ENCODE measurements around the gene GALE. TPM values are rescaled to one million over a fixed set of nuclear protein-coding genes. Genes with fewer than 3 reads are reported as not detected.
A peak's percentile ranks its signal among the peaks of the same experiment; 100 is the strongest.
"Not testable (repeated sequence)": the region's sequence is repeated elsewhere in the genome, so short reads cannot be mapped to it uniquely, and the experiment has no call there.

The GALE gene
- total RNA-seq, 1 experiment from 2014 or later = 86.0 TPM

GRCh38 chr1:23827717-23828116 is 27.2 kb upstream of the GALE start:
- no peak overlapping the region for H3K4me2 ChIP-seq (ENCODE audit: low read length)
- no TSS peak for BruUV-seq (replicated peaks)
- H3K4me3 ChIP-seq (ENCODE audit: low read length) = no peak overlapping the region
- POLR2A ChIA-PET (ENCODE audit: unreplicated experiment) = no interaction called here
- peaks cover 18% of the 10 kb centered on the region for H3K4me1 ChIP-seq (ENCODE audit: insufficient read depth, low read length)
- no peaks in the 10 kb centered on the region for H3K27me3 ChIP-seq (ENCODE audit: low read length)
- no peak for TF ChIP-seq EZH2phosphoT487 (IDR thresholded peaks at IDR 0.05; ENCODE audit: borderline replicate concordance, low read length)
- TF ChIP-seq EZH2 (IDR thresholded peaks at IDR 0.05; ENCODE audit: low read length, unreplicated experiment) = no peak
- TF ChIP-seq CTCF (conservative IDR thresholded peaks at IDR 0.05; ENCODE audit: low read depth, low read length) = no peak
- no peak overlapping the region for H3K9ac ChIP-seq (ENCODE audit: low read length)
- no peak for DNase-seq
- intact Hi-C loops (cut with micrococcal nuclease) = loop anchor here (5.0 kb wide), 1 partner anchor 40 kb away; the partner anchor contains the start of gene FUCA1
- no peak overlapping the region for H3K27ac ChIP-seq (ENCODE audit: low read length)
- H3K36me3 ChIP-seq (ENCODE audit: low read depth, low read length) = no peaks in the 10 kb centered on the region
- no peak for ATAC-seq
- H4K20me1 ChIP-seq (ENCODE audit: low read length) = no peaks in the 10 kb centered on the region
- H3K9me2 ChIP-seq (replicated peaks; ENCODE audit: low read length) = no peaks in the 10 kb centered on the region
- peaks cover 10% of the 10 kb centered on the region for H3K79me2 ChIP-seq (ENCODE audit: low read length)
- no peak overlapping the region for H2AFZ ChIP-seq (ENCODE audit: low read length)
- no peaks in the 10 kb centered on the region for H3K9me3 ChIP-seq (ENCODE audit: low read length)
- no peaks in the 10 kb centered on the region for H3F3A ChIP-seq (ENCODE audit: low read length, unreplicated experiment)
- CTCF ChIA-PET = no interaction called here

- DNase-seq; H3K27me3 ChIP-seq (ENCODE audit: low read length); H3K4me2 ChIP-seq (ENCODE audit: low read length); H3F3A ChIP-seq (ENCODE audit: low read length, unreplicated experiment); BruUV-seq (replicated peaks); CTCF ChIA-PET; H3K9me3 ChIP-seq (ENCODE audit: low read length); H3K9ac ChIP-seq (ENCODE audit: low read length); H2AFZ ChIP-seq (ENCODE audit: low read length); H3K4me3 ChIP-seq (ENCODE audit: low read length); H3K36me3 ChIP-seq (ENCODE audit: low read depth, low read length); H4K20me1 ChIP-seq (ENCODE audit: low read length); ATAC-seq; H3K9me2 ChIP-seq (replicated peaks; ENCODE audit: low read length); H3K27ac ChIP-seq (ENCODE audit: low read length); POLR2A ChIA-PET (ENCODE audit: unreplicated experiment): not testable (repeated sequence)
- Histone ChIP-seq H3K79me2 (ENCODE audit: low read length) (peaks cover 10% of the 10 kb centered on the region), H3K4me1 (ENCODE audit: insufficient read depth, low read length) (peaks cover 18% of the 10 kb centered on the region)
- intact Hi-C loops (cut with micrococcal nuclease) = loop anchor here (5.0 kb wide), 1 partner anchor 41 kb away; the partner anchor contains the start of gene FUCA1
Observed at GRCh38 chr1:23826590-23826989, 26.0 kb upstream of the GALE start.

GRCh38 chr1:23825762-23826522 is 25.4 kb upstream of the GALE start:
- CTCF ChIA-PET = no interaction called here
- Histone ChIP-seq H3K79me2 (ENCODE audit: low read length) (peaks cover 10% of the 10 kb centered on the region), H3K27ac (ENCODE audit: low read length) (no peak overlapping the region), H3K27me3 (ENCODE audit: low read length) (no peaks in the 10 kb centered on the region), H3K4me1 (ENCODE audit: insufficient read depth, low read length) (peaks cover 18% of the 10 kb centered on the region), H2AFZ (ENCODE audit: low read length) (peak overlapping the region; percentile 93), H3F3A (ENCODE audit: low read length, unreplicated experiment) (no peaks in the 10 kb centered on the region), H3K9me2 (replicated peaks; ENCODE audit: low read length) (no peaks in the 10 kb centered on the region), H3K4me2 (ENCODE audit: low read length) (peak overlapping the region; percentile 96), H3K9me3 (ENCODE audit: low read length) (no peaks in the 10 kb centered on the region), H4K20me1 (ENCODE audit: low read length) (no peaks in the 10 kb centered on the region), H3K9ac (ENCODE audit: low read length) (peak overlapping the region; percentile 95), H3K4me3 (ENCODE audit: low read length) (peak overlapping the region; percentile 85), H3K36me3 (ENCODE audit: low read depth, low read length) (no peaks in the 10 kb centered on the region)
- BruUV-seq (replicated peaks) = TSS peak; percentile 99
- DNase-seq (no peak), ATAC-seq (peak; percentile 26; the same call in 1 of the 2 replicates)
- intact Hi-C loops (cut with micrococcal nuclease) = loop anchor here (5.0 kb wide), 1 partner anchor 41 kb away; the partner anchor contains the start of gene FUCA1
- no peak for TF ChIP-seq EZH2phosphoT487 (IDR thresholded peaks at IDR 0.05; ENCODE audit: borderline replicate concordance, low read length)
- TF ChIP-seq CTCF (conservative IDR thresholded peaks at IDR 0.05; ENCODE audit: low read depth, low read length) = no peak
- TF ChIP-seq EZH2 (IDR thresholded peaks at IDR 0.05; ENCODE audit: low read length, unreplicated experiment) = no peak
- POLR2A ChIA-PET (ENCODE audit: unreplicated experiment) = interaction anchor here (0.5 to 1.0 kb wide), 8 partner anchors 20 to 201 kb away, joined by 3 to 21 read pairs (median 8); partner anchors contain the start of gene PITHD1
